ENCODE data around the gene MAGEA2B.
"Not testable (repeated sequence)": the region's sequence is repeated elsewhere in the genome, so short reads cannot be mapped to it uniquely, and the experiment has no call there.

The MAGEA2B gene

GRCh38 chrX:152753686-152754650, 39.5 kb downstream of the MAGEA2B start, which contains the start of gene MAGEA2:
Gene MAGEA2, minus strand, starts transcription at chrX:152753842. Its CDS starts 2,479 bp downstream, at chrX:152751363.
- not testable (repeated sequence) for H3K4me3 ChIP-seq (ENCODE audit: low read length); DNase-seq (ENCODE audit: low read depth, low spot score)

DNA sequence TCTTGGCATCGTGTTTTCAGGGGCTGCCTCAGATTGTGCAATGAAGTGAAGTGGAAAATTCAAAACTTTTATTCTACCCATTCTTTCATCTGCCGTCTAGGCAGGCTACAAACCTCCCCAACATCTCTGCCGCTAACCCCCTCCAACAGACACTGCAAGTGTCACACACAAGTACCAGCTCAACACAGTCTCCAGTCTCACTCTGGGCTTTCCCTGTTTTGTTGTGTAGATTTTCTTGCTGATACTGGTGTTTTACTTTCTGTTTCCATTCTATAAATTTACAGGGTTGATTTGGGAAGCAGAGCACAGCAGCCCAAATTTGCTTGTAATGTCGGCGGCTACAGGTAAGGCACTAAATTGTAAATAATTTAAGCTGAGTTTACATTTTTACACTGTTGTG, 40.4 kb downstream of the MAGEA2B start:
- not testable (repeated sequence) for H3K4me3 ChIP-seq (ENCODE audit: low read length); DNase-seq (ENCODE audit: low read depth, low spot score)

DNA sequence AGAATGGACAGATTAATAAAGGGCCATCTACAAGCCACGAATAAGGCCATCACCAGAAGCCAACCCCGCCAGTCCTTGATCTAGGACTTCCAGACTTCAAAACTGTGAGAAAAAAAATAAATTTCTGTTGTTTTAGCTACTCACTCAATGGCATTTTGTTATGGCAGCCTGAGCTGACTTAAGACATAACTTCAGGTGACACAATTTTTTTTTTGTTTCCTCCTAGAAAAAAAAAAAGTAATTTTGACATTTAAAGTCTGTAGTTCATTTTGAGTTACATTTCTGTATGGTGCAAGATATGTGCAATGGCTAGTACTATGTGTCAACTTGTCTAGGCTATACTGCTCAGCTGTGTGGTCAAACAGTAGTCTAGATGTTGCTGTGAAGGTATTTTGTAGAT, 44.5 kb downstream of the MAGEA2B start, which contains the start of gene CSAG3:
Gene CSAG3, plus strand, starts transcription at position 301 of the 400 bp plus-strand sequence.
- not testable (repeated sequence) for H3K4me3 ChIP-seq (ENCODE audit: low read length); DNase-seq (ENCODE audit: low read depth, low spot score)

GRCh38 chrX:152759544-152759943, 45.1 kb downstream of the MAGEA2B start:
- DNase-seq (ENCODE audit: low read depth, low spot score); H3K4me3 ChIP-seq (ENCODE audit: low read length): not testable (repeated sequence)

DNA sequence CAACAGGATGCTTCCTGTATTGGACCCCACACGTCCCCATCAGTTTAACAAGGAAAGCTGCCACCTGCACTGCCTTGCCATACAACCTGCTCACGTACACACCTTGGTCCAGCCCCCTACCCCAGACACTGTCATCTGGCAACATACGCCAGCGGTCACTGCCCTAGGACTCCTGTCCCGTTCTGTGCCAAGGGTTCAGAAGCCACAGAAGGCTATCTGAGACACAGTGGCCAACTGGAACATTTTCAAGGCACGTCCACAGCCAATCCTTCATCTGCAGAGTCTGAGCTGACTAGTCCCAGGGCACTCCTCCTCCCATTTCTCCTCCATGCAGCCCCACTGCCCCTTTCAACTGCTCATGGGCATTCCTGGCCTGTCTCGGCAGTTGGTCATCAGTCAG, 47.2 kb downstream of the MAGEA2B start:
- H3K4me3 ChIP-seq (ENCODE audit: low read length); DNase-seq (ENCODE audit: low read depth, low spot score): not testable (repeated sequence)

- not testable (repeated sequence) for DNase-seq (ENCODE audit: low read depth, low spot score); H3K4me3 ChIP-seq (ENCODE audit: low read length)
Measured at GRCh38 chrX:152766562-152766961, 52.1 kb downstream of the MAGEA2B start.

Data from Jurkat, Clone E6-1 (cell line).